ENCODE measurements around the gene P2RX3. TPM values are rescaled to one million over a fixed set of nuclear protein-coding genes. Genes with fewer than 3 reads are reported as not detected.
"Not testable (repeated sequence)": the region's sequence is repeated elsewhere in the genome, so short reads cannot be mapped to it uniquely, and the experiment has no call there.

P2RX3 gene
- total RNA-seq, 1 experiment from 2014 or later, result not detected

DNA sequence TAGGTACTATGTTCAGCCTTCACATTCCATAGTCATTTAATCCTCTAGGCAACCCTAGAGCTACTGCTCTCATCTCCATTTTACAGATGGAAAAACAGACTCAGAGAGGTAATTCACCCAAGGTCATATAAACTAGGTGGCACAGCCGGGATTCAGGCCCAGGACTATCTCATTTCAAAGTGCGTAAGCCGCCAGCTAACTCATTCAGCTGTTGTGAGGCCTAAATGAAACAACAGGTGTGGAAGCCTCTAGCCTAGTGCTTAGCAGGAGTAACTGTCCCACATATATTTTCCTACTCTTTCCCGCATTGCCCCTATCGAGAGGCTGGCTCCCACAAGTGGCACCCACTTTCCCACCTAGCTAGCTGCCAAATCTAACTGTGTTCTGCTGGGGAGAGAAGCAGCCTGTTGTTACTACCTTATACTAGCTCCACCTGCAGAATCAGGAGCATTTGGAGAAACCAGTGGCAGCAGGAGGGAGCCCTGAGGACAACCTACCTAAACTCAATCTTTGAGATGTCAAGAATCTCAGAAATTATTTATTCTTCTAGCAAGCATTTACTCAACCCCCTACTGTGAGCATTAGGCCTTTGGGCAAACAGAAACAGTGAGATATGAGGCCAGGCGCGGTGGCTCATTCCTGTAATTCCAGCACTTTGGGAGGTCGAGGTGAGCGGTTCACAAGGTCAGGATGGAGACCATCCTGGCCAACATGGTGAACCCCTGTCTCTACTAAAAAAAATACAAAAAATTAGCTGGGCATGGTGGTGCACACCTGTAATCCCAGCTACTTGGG, 21.9 kb downstream of the P2RX3 start:
- Histone ChIP-seq H3F3A (ENCODE audit: insufficient read depth, low read depth) (peaks cover 11% of the 10 kb centered on the region; the same call in 1 of the 2 replicates), H3K4me3 (no peak overlapping the region), H4K20me1 (ENCODE audit: insufficient read depth) (no peaks in the 10 kb centered on the region), H2AFZ (no peak overlapping the region), H3K4me2 (no peak overlapping the region), H3K36me3 (ENCODE audit: low read depth) (no peaks in the 10 kb centered on the region), H3K79me2 (ENCODE audit: low read depth) (no peaks in the 10 kb centered on the region), H3K27me3 (ENCODE audit: insufficient read depth, low read depth) (peaks cover 27% of the 10 kb centered on the region; the same call in 1 of the 2 replicates), H3K4me1 (replicated peaks; ENCODE audit: insufficient read depth) (peaks cover 13% of the 10 kb centered on the region; the same call in 1 of the 2 replicates), H3K27ac (no peak overlapping the region), H3K9me3 (ENCODE audit: insufficient read depth, low read depth) (no peaks in the 10 kb centered on the region), H3K9me2 (ENCODE audit: insufficient read depth) (no peaks in the 10 kb centered on the region)
- DNase-seq, result peak in 1 of 2 experiments; percentile 46
- ChIA-PET CTCF (interaction anchor here (0.8 kb wide), 1 partner anchor 40 kb away, joined by 3 read pairs; no protein-coding TSS in a partner anchor), POLR2A (ENCODE audit: unreplicated experiment) (no interaction called here)
- intact Hi-C loops (cut with micrococcal nuclease; ENCODE audit: unreplicated experiment), result no loop called here
- no TSS peak for BruUV-seq (replicated peaks)
- TF ChIP-seq, protein P1, sequence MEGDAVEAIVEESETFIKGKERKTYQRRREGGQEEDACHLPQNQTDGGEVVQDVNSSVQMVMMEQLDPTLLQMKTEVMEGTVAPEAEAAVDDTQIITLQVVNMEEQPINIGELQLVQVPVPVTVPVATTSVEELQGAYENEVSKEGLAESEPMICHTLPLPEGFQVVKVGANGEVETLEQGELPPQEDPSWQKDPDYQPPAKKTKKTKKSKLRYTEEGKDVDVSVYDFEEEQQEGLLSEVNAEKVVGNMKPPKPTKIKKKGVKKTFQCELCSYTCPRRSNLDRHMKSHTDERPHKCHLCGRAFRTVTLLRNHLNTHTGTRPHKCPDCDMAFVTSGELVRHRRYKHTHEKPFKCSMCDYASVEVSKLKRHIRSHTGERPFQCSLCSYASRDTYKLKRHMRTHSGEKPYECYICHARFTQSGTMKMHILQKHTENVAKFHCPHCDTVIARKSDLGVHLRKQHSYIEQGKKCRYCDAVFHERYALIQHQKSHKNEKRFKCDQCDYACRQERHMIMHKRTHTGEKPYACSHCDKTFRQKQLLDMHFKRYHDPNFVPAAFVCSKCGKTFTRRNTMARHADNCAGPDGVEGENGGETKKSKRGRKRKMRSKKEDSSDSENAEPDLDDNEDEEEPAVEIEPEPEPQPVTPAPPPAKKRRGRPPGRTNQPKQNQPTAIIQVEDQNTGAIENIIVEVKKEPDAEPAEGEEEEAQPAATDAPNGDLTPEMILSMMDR (conservative IDR thresholded peaks at IDR 0.05), result no peak
- TF ChIP-seq EZH2 (IDR thresholded peaks at IDR 0.05; ENCODE audit: low read depth), result no peak

DNA sequence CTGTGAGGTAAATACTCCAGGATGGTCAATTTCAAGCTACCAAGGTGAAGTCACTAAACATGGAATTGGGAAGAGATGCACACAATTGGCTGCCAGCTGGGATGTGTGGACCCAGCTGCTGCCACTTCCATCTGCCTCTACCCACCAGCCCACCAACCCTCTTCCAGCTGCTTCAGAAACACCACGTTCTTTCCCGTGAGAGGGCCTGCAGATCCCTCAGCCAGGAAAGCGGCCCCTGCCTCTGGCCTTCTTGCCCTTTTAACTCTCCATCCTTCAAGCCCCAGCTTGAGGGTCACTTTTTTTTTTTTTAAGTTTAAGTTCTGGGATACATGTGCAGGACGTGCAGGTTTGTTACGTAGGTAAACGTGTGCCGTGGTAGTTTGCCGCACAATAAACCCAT, 22.8 kb downstream of the P2RX3 start:
- Histone ChIP-seq H3K79me2 (ENCODE audit: low read depth) (no peaks in the 10 kb centered on the region), H3K4me2 (no peak overlapping the region)
- CTCF ChIA-PET, result interaction anchor here (0.5 to 0.6 kb wide), 3 partner anchors 12 to 519 kb away, joined by 3 to 5 read pairs (median 3); no protein-coding TSS in a partner anchor

DNA sequence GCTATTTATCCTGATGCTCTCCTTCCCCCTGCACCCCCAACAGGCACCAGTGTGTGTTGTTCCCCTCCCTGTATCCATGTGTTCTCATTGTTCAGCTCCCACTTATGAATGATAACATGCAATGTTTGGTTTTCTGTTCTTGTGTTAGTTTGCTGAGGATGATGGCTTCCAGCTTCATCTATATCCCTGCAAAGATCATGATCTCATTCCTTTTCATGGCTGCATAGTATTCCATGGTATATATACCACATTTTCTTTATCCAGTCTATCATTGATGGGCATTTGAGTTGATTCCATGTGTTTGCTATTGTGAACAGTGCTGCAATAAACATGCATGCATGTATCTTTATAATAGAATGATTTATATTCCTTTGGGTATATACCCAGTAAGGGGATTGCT, 23.3 kb downstream of the P2RX3 start:
- CTCF ChIA-PET; H3K27ac ChIP-seq; POLR2A ChIA-PET (ENCODE audit: unreplicated experiment); BruUV-seq (replicated peaks); H3K4me3 ChIP-seq; H4K20me1 ChIP-seq (ENCODE audit: insufficient read depth); H3K4me2 ChIP-seq; H2AFZ ChIP-seq; H3K79me2 ChIP-seq (ENCODE audit: low read depth); H3K9me3 ChIP-seq (ENCODE audit: insufficient read depth, low read depth); H3K9me2 ChIP-seq (ENCODE audit: insufficient read depth); H3K36me3 ChIP-seq (ENCODE audit: low read depth); DNase-seq; intact Hi-C loops (cut with micrococcal nuclease; ENCODE audit: unreplicated experiment): not testable (repeated sequence)
- Histone ChIP-seq H3K27me3 (ENCODE audit: insufficient read depth, low read depth) (peaks cover 37% of the 10 kb centered on the region; the same call in 1 of the 2 replicates), H3K4me1 (replicated peaks; ENCODE audit: insufficient read depth) (peaks cover 13% of the 10 kb centered on the region; the same call in 1 of the 2 replicates), H3F3A (ENCODE audit: insufficient read depth, low read depth) (peaks cover 11% of the 10 kb centered on the region; the same call in 1 of the 2 replicates)

More for the DNA sequence above, 22.8 kb downstream of the P2RX3 start:
- Histone ChIP-seq H3K4me1 (replicated peaks; ENCODE audit: insufficient read depth) (peaks cover 13% of the 10 kb centered on the region; the same call in 1 of the 2 replicates), H3K36me3 (ENCODE audit: low read depth) (no peaks in the 10 kb centered on the region), H3K4me3 (no peak overlapping the region), H2AFZ (no peak overlapping the region), H4K20me1 (ENCODE audit: insufficient read depth) (no peaks in the 10 kb centered on the region), H3K27ac (no peak overlapping the region), H3K9me2 (ENCODE audit: insufficient read depth) (no peaks in the 10 kb centered on the region), H3K27me3 (ENCODE audit: insufficient read depth, low read depth) (peaks cover 34% of the 10 kb centered on the region; the same call in 1 of the 2 replicates), H3F3A (ENCODE audit: insufficient read depth, low read depth) (peaks cover 11% of the 10 kb centered on the region; the same call in 1 of the 2 replicates), H3K9me3 (ENCODE audit: insufficient read depth, low read depth) (no peaks in the 10 kb centered on the region)
- intact Hi-C loops (cut with micrococcal nuclease; ENCODE audit: unreplicated experiment), result no loop called here
- TF ChIP-seq, protein P1 (conservative IDR thresholded peaks at IDR 0.05), result no peak
- no peak for TF ChIP-seq EZH2 (IDR thresholded peaks at IDR 0.05; ENCODE audit: low read depth)
- no peak for DNase-seq
- BruUV-seq (replicated peaks), result no TSS peak
- POLR2A ChIA-PET (ENCODE audit: unreplicated experiment), result no interaction called here

All from PC-9 (cell line).